CD4-positive, alpha-beta T cell treated with Interleukin-4 for 4 hours (primary cell): ENCODE measurements around the gene MX1.

Experiments
- DNase-seq: peaks from one replicate; pipeline ENCODE4 v3.0.0-alpha.2; 2020

Gene MX1

GRCh38 chr21:41494242-41494641 is 68.2 kb downstream of the MX1 start:
- DNase-seq: no peak

GRCh38 chr21:41497008-41497407 is 71.0 kb downstream of the MX1 start:
- DNase-seq: no peak

DNA sequence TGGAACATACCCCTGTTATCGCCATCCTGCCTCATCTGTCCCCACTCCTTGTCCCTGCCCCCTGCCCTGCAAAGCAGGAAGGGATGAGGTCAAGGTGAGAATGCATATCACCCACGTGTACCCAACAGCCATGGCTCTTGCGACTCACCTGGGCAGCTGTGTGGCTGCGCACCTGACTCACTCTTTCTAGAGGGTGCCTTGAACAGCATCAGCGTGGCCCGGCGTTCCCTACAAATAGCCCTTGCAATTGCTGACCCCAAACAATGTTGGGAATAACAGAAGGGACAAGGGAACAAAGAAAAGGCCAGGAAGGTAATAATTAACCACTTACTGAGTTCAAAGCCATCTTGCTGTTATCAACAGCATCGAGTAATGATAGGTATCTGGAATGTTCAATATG is 71.7 kb downstream of the MX1 start:
- no peak for DNase-seq

- DNase-seq: no peak
Observed at GRCh38 chr21:41499920-41500319, 73.9 kb downstream of the MX1 start.

- no peak for DNase-seq
Observed at GRCh38 chr21:41500363-41500762, 74.3 kb downstream of the MX1 start.

GRCh38 chr21:41500931-41501381 is 74.9 kb downstream of the MX1 start:
- DNase-seq: no peak

DNA sequence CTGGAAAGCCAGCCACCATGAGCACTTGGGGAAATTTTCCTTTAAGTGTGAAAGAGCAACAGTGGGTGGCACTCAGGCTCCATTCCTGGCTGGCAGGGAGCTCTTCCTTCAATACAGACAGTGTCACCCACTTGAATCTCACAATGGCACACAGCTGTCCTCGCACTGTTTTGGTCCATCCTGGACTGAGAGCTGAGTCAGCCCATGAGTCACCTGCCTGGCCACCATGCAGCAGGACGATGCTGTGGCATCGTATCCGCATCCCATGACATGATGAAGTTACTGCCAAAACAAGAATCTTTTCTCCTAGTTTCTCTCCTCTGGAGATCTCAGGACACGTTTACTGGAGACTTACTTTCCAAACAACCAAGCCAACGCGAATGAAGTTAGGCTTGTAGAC is 75.9 kb downstream of the MX1 start:
- DNase-seq: no peak

- no peak for DNase-seq
Observed at GRCh38 chr21:41503331-41503730, 77.3 kb downstream of the MX1 start.

- no peak for DNase-seq
Observed at GRCh38 chr21:41504030-41504429, 78.0 kb downstream of the MX1 start.

DNA sequence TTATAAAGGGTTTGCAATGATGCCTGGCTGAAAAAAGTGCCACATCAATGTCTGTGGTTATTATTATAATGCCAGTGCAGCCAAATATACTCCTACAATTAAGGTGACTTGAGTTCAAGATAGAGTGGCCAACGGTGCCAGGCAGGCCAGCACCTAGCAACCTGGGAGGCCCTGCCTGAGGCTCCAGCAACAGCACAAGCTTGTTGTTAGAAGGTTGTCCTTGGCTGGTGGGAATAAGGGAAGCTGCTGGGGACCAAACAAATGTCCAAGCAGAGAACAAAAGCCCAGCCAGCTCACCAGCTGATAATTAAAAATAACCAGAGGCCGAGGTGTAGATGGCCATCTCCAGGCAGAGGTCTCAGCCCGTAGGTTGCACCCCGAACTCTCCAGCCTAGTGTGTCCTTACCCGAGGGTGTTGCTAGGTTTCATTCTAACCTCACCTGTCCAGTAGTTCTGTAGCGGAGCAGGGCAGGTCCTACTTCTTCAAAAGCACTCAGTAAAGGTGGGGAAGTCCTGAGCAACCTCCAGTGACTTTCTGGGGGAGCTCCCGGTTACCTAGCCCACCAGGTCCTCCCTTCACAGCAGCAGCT is 80.1 kb downstream of the MX1 start:
- no peak for DNase-seq

DNA sequence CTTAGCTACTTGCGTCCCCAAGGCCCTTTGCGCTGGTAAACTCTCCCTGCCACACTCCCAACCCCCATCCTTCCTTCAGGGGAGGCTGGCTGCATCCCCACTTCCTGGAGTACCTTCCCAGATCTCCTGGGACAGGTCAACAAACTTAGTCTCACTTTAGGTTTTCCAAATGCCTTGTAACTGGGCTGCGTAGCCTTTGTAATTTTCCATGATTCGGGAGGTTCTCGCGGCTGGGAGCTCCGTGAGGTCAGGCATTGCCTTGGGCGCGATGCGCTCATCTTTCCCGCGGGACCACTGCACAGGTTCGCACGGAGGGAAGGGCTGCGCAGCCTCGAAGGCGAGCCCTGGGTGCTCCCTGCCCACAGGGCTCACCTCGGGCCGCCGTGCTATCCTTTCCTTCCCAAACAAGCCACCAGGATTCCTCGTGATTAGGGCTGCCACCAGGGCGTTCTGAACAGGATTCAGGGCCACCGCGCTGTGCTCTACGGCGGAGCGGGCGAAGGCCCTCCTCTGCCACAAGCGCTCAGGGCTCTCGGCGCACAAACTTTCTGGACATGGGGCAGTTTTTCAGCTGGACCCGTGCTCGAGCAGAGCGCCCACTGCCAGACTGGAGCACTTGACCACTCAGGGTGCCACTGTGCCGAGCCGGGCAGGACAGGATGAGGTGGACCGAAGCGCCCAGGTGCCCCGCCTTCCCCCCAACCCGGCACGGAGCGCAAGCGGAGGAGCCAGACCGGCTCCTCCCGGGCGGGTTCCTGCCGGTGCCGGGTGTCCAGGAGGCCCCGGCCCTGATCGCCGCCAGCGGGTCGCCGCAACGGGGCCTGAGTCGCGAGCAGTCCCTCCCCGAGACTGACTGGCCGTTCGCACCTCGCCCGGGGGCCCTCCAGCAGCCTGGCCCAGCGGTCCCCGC is 80.8 kb downstream of the MX1 start:
- DNase-seq: no peak

GRCh38 chr21:41507521-41508414 is 81.7 kb downstream of the MX1 start, which contains the start of gene TMPRSS2:
TSS of gene TMPRSS2 (minus strand) at chr21:41508158. CDS start at chr21:41498133, 10,025 bp downstream.
- DNase-seq: no peak

GRCh38 chr21:41508415-41509144 is 82.5 kb downstream of the MX1 start:
- no peak for DNase-seq
